ENCODE data around the gene HERC4. TPM values are rescaled to one million over a fixed set of nuclear protein-coding genes. Genes with fewer than 3 reads are reported as not detected.

Gene HERC4
- polyA plus RNA-seq, 1 donor from 2014 or later = 45.6 TPM

DNA sequence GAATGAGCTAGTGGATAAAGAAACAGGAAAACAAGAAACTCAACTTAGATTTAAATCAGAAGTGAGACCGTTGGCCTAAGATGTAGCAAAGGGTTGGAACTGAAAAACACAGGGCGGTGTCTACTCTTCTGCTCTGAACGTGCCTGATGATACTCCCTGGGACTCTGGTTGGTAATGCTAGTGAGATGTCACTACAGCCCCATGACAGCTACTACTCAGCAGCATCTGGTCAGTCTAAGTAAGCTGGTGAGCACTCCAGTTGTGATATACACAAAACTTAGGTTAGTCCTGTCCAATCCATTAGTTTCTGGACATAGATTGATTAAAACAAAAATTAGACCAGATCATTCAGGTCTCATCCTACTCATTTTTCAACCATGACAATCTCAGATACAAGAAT, 49.6 kb upstream of the HERC4 start:
- no peak overlapping the region for H2AFZ ChIP-seq (ENCODE audit: low read depth, low read length)

DNA sequence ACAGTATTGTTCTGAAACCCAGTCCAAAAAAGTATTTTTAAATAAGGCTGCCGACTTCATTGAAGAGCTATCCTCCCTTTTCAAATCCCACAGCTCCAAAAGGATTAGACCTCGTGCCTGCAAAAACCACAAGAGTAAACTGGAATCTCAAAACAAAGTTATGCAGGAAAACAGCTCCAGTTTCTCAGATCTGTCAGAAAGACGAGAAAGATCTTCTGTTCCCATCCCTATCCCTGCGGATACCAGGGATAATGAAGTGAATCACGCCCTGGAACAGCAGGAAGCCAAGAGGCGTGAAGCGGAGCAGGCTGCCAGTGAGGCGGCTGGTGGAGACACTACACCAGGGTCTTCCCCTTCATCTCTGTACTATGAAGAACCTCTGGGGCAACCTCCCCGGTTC, 46.8 kb upstream of the HERC4 start:
- H3K79me2 ChIP-seq (replicated peaks; ENCODE audit: insufficient read depth, low read length) = no peaks in the 10 kb centered on the region
- no peak overlapping the region for H2AFZ ChIP-seq (ENCODE audit: low read depth, low read length)
- no peaks in the 10 kb centered on the region for H3K9me2 ChIP-seq (ENCODE audit: insufficient read depth, low read length)
- no peaks in the 10 kb centered on the region for H3K27me3 ChIP-seq (ENCODE audit: insufficient read depth, low read depth, low read length)
- no peak overlapping the region for H3K9ac ChIP-seq (ENCODE audit: low read length)
- H4K20me1 ChIP-seq (ENCODE audit: insufficient read depth) = no peaks in the 10 kb centered on the region
- H3K9me3 ChIP-seq (ENCODE audit: low read length) = no peaks in the 10 kb centered on the region
- TF ChIP-seq MXI1 (conservative IDR thresholded peaks at IDR 0.05; ENCODE audit: poor library complexity, severe bottlenecking) = no peak
- TF ChIP-seq EZH2 (IDR thresholded peaks at IDR 0.05; ENCODE audit: borderline replicate concordance, insufficient read depth, low read length, poor library complexity, severe bottlenecking) = no peak
- TF ChIP-seq, protein P1, sequence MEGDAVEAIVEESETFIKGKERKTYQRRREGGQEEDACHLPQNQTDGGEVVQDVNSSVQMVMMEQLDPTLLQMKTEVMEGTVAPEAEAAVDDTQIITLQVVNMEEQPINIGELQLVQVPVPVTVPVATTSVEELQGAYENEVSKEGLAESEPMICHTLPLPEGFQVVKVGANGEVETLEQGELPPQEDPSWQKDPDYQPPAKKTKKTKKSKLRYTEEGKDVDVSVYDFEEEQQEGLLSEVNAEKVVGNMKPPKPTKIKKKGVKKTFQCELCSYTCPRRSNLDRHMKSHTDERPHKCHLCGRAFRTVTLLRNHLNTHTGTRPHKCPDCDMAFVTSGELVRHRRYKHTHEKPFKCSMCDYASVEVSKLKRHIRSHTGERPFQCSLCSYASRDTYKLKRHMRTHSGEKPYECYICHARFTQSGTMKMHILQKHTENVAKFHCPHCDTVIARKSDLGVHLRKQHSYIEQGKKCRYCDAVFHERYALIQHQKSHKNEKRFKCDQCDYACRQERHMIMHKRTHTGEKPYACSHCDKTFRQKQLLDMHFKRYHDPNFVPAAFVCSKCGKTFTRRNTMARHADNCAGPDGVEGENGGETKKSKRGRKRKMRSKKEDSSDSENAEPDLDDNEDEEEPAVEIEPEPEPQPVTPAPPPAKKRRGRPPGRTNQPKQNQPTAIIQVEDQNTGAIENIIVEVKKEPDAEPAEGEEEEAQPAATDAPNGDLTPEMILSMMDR (IDR thresholded peaks at IDR 0.05; ENCODE audit: poor library complexity, severe bottlenecking) = no peak
- TF ChIP-seq POLR2AphosphoS5 (IDR thresholded peaks at IDR 0.05) = no peak
- no peak for TF ChIP-seq RAD21 (conservative IDR thresholded peaks at IDR 0.05)
- TF ChIP-seq, protein P2, sequence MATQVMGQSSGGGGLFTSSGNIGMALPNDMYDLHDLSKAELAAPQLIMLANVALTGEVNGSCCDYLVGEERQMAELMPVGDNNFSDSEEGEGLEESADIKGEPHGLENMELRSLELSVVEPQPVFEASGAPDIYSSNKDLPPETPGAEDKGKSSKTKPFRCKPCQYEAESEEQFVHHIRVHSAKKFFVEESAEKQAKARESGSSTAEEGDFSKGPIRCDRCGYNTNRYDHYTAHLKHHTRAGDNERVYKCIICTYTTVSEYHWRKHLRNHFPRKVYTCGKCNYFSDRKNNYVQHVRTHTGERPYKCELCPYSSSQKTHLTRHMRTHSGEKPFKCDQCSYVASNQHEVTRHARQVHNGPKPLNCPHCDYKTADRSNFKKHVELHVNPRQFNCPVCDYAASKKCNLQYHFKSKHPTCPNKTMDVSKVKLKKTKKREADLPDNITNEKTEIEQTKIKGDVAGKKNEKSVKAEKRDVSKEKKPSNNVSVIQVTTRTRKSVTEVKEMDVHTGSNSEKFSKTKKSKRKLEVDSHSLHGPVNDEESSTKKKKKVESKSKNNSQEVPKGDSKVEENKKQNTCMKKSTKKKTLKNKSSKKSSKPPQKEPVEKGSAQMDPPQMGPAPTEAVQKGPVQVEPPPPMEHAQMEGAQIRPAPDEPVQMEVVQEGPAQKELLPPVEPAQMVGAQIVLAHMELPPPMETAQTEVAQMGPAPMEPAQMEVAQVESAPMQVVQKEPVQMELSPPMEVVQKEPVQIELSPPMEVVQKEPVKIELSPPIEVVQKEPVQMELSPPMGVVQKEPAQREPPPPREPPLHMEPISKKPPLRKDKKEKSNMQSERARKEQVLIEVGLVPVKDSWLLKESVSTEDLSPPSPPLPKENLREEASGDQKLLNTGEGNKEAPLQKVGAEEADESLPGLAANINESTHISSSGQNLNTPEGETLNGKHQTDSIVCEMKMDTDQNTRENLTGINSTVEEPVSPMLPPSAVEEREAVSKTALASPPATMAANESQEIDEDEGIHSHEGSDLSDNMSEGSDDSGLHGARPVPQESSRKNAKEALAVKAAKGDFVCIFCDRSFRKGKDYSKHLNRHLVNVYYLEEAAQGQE (IDR thresholded peaks at IDR 0.05; ENCODE audit: borderline replicate concordance) = no peak
- TF ChIP-seq TAF1 (IDR thresholded peaks at IDR 0.05; ENCODE audit: low read depth) = no peak
- no peak for TF ChIP-seq EP300 (conservative IDR thresholded peaks at IDR 0.05; ENCODE audit: poor library complexity, severe bottlenecking)
- TF ChIP-seq SMC3 (conservative IDR thresholded peaks at IDR 0.05; ENCODE audit: poor library complexity) = no peak
- H3K4me3 ChIP-seq (ENCODE audit: low read length) = no peak overlapping the region
- H3K36me3 ChIP-seq (ENCODE audit: insufficient read depth, low read length) = no peaks in the 10 kb centered on the region
- no peaks in the 10 kb centered on the region for H3F3A ChIP-seq (ENCODE audit: insufficient read depth, low read length, poor library complexity, severe bottlenecking)
- no peak overlapping the region for H3K4me2 ChIP-seq (ENCODE audit: low read length)
- H3K27ac ChIP-seq (ENCODE audit: low read length) = no peak overlapping the region

More for the DNA sequence above, 49.6 kb upstream of the HERC4 start:
- H3K9ac ChIP-seq (ENCODE audit: low read length) = no peak overlapping the region
- no peaks in the 10 kb centered on the region for H3K79me2 ChIP-seq (replicated peaks; ENCODE audit: insufficient read depth, low read length)
- H3K27ac ChIP-seq (ENCODE audit: low read length) = no peak overlapping the region
- no peak for TF ChIP-seq RAD21 (conservative IDR thresholded peaks at IDR 0.05)
- TF ChIP-seq MXI1 (conservative IDR thresholded peaks at IDR 0.05; ENCODE audit: poor library complexity, severe bottlenecking) = no peak
- H3K27me3 ChIP-seq (ENCODE audit: insufficient read depth, low read depth, low read length) = no peaks in the 10 kb centered on the region
- H3K36me3 ChIP-seq (ENCODE audit: insufficient read depth, low read length) = no peaks in the 10 kb centered on the region
- no peaks in the 10 kb centered on the region for H3K9me2 ChIP-seq (ENCODE audit: insufficient read depth, low read length)
- H3K4me3 ChIP-seq (ENCODE audit: low read length) = no peak overlapping the region
- H4K20me1 ChIP-seq (ENCODE audit: insufficient read depth) = no peaks in the 10 kb centered on the region
- H3F3A ChIP-seq (ENCODE audit: insufficient read depth, low read length, poor library complexity, severe bottlenecking) = no peaks in the 10 kb centered on the region
- no peaks in the 10 kb centered on the region for H3K9me3 ChIP-seq (ENCODE audit: low read length)
- no peak overlapping the region for H3K4me2 ChIP-seq (ENCODE audit: low read length)
